ENCODE measurements around the gene CDC25A. TPM values are rescaled to one million over a fixed set of nuclear protein-coding genes. Genes with fewer than 3 reads are reported as not detected.

The CDC25A gene
- total and polyA plus RNA-seq, 9 of the 15 experiments (the other 6 are each of a cell fraction or from before 2014, with no cell fraction given), result 3.4 to 61.3 (median 51.8) TPM

DNA sequence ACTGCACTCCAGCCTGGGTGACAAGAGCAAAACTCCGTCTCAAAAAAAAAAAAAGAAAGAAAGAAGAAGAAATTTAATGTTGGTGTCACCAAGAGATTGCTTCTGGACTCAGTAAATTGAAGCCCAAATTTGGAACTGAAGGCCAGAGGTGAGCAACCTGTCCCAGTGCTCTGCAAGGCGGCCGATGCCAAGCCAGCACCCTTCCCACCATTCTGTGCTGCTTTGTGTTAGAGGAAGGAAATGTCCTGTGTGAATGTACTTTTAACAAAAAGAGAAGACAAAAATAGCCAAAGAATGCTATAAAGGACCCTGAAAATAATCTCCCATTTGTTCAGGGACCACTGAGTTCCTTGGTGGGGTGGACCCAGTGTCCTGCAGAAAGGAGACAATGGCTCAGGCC is 44.6 kb downstream of the CDC25A start (continued):
- TF ChIP-seq, protein P1, sequence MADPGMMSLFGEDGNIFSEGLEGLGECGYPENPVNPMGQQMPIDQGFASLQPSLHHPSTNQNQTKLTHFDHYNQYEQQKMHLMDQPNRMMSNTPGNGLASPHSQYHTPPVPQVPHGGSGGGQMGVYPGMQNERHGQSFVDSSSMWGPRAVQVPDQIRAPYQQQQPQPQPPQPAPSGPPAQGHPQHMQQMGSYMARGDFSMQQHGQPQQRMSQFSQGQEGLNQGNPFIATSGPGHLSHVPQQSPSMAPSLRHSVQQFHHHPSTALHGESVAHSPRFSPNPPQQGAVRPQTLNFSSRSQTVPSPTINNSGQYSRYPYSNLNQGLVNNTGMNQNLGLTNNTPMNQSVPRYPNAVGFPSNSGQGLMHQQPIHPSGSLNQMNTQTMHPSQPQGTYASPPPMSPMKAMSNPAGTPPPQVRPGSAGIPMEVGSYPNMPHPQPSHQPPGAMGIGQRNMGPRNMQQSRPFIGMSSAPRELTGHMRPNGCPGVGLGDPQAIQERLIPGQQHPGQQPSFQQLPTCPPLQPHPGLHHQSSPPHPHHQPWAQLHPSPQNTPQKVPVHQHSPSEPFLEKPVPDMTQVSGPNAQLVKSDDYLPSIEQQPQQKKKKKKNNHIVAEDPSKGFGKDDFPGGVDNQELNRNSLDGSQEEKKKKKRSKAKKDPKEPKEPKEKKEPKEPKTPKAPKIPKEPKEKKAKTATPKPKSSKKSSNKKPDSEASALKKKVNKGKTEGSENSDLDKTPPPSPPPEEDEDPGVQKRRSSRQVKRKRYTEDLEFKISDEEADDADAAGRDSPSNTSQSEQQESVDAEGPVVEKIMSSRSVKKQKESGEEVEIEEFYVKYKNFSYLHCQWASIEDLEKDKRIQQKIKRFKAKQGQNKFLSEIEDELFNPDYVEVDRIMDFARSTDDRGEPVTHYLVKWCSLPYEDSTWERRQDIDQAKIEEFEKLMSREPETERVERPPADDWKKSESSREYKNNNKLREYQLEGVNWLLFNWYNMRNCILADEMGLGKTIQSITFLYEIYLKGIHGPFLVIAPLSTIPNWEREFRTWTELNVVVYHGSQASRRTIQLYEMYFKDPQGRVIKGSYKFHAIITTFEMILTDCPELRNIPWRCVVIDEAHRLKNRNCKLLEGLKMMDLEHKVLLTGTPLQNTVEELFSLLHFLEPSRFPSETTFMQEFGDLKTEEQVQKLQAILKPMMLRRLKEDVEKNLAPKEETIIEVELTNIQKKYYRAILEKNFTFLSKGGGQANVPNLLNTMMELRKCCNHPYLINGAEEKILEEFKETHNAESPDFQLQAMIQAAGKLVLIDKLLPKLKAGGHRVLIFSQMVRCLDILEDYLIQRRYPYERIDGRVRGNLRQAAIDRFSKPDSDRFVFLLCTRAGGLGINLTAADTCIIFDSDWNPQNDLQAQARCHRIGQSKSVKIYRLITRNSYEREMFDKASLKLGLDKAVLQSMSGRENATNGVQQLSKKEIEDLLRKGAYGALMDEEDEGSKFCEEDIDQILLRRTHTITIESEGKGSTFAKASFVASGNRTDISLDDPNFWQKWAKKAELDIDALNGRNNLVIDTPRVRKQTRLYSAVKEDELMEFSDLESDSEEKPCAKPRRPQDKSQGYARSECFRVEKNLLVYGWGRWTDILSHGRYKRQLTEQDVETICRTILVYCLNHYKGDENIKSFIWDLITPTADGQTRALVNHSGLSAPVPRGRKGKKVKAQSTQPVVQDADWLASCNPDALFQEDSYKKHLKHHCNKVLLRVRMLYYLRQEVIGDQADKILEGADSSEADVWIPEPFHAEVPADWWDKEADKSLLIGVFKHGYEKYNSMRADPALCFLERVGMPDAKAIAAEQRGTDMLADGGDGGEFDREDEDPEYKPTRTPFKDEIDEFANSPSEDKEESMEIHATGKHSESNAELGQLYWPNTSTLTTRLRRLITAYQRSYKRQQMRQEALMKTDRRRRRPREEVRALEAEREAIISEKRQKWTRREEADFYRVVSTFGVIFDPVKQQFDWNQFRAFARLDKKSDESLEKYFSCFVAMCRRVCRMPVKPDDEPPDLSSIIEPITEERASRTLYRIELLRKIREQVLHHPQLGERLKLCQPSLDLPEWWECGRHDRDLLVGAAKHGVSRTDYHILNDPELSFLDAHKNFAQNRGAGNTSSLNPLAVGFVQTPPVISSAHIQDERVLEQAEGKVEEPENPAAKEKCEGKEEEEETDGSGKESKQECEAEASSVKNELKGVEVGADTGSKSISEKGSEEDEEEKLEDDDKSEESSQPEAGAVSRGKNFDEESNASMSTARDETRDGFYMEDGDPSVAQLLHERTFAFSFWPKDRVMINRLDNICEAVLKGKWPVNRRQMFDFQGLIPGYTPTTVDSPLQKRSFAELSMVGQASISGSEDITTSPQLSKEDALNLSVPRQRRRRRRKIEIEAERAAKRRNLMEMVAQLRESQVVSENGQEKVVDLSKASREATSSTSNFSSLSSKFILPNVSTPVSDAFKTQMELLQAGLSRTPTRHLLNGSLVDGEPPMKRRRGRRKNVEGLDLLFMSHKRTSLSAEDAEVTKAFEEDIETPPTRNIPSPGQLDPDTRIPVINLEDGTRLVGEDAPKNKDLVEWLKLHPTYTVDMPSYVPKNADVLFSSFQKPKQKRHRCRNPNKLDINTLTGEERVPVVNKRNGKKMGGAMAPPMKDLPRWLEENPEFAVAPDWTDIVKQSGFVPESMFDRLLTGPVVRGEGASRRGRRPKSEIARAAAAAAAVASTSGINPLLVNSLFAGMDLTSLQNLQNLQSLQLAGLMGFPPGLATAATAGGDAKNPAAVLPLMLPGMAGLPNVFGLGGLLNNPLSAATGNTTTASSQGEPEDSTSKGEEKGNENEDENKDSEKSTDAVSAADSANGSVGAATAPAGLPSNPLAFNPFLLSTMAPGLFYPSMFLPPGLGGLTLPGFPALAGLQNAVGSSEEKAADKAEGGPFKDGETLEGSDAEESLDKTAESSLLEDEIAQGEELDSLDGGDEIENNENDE (IDR thresholded peaks at IDR 0.05; ENCODE audit: low read depth, low read length), result no peak
